ENCODE results near the gene RSPH1. TPM values are rescaled to one million over a fixed set of nuclear protein-coding genes. Genes with fewer than 3 reads are reported as not detected.

RSPH1 gene
- total and polyA plus RNA-seq, 2 of the 4 experiments (the other 2 are of a cell fraction), result not detected

DNA sequence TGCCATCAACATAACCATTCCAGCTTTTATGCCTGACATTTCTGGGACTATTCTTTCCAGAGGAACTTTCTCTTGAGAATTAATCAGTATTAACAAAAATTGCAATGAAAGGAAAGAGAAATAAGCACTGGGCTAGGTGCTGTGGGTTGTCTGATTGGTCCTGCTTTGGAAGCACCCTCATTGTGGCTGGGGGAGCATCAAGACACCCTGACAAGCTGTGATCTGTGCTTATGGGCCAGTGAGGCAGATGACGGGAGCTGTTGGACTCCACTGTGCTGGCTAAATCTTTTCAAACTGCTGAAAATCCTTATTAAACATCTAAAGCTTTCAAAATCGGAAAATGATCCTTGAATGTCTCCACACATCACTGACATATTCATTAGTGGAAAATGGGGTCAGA lies 72.3 kb downstream of the RSPH1 start:
- intact Hi-C loops (cut with micrococcal nuclease), result no loop called here

More for the DNA sequence above, 72.3 kb downstream of the RSPH1 start:
- Histone ChIP-seq H2AK5ac (ENCODE audit: low read depth, low read length) (no peak overlapping the region), H2BK120ac (ENCODE audit: low read depth, low read length) (no peak overlapping the region), H3K4me3 (ENCODE audit: insufficient read depth, low read depth, low read length) (no peak overlapping the region), H3K36me3 (ENCODE audit: control insufficient read depth, insufficient read depth, low read length) (no peaks in the 10 kb centered on the region), H2AFZ (replicated peaks; ENCODE audit: low read length, poor library complexity) (no peak overlapping the region), H3K18ac (ENCODE audit: low read depth, low read length) (no peak overlapping the region), H2BK5ac (ENCODE audit: low read depth, low read length, poor library complexity, severe bottlenecking) (no peak overlapping the region), H3K14ac (replicated peaks; ENCODE audit: low read depth, low read length) (no peak overlapping the region), H4K5ac (ENCODE audit: low read depth, low read length) (no peak overlapping the region), H2AK9ac (replicated peaks; ENCODE audit: low read depth, low read length, poor library complexity) (no peak overlapping the region), H3K79me1 (ENCODE audit: low read depth in 1 of 2, low read length in 2 of 2) (no peaks in the 10 kb centered on the region), H4K8ac (ENCODE audit: low read depth in 2 of 2, low read length in 2 of 2) (no peak overlapping the region), H3K4me1 (ENCODE audit: control insufficient read depth, insufficient read depth, low read length) (no peaks in the 10 kb centered on the region), H3K4ac (ENCODE audit: low read depth, low read length) (no peak overlapping the region), H2BK20ac (ENCODE audit: low read depth, low read length) (no peak overlapping the region), H3K56ac (ENCODE audit: extremely low read depth, insufficient read depth, low read length) (no peak overlapping the region), H3K9me1 (ENCODE audit: insufficient read depth, low read length) (no peaks in the 10 kb centered on the region), H3K9me3 (ENCODE audit: control insufficient read depth, insufficient read depth, low read length) (no peaks in the 10 kb centered on the region), H4K20me1 (ENCODE audit: insufficient read depth, low read length) (no peaks in the 10 kb centered on the region), H3K27ac (ENCODE audit: insufficient read depth, low read length) (no peak overlapping the region), H3K27me3 (ENCODE audit: control insufficient read depth, insufficient read depth, low read length) (peaks cover 18% of the 10 kb centered on the region), H3K9ac (ENCODE audit: low read depth, low read length) (no peak overlapping the region), H2BK15ac (ENCODE audit: low read depth, low read length) (no peak overlapping the region), H3K23ac (ENCODE audit: low read depth, low read length) (no peak overlapping the region), H4K91ac (ENCODE audit: insufficient read depth, low read depth, low read length) (no peak overlapping the region), H3K4me2 (ENCODE audit: low read depth, low read length) (no peak overlapping the region)
- in situ Hi-C loops (cut with MboI; ENCODE audit: low sequenced_read_pairs) (no loop called here), dilution Hi-C loops (cut with HindIII; ENCODE audit: low sequenced_read_pairs, unreplicated experiment) (no loop called here)
- BruUV-seq (replicated peaks), result no TSS peak
- no CpG with 5 or more reads among the region's 2 CpGs for WGBS, 2 experiments (ENCODE audit: extremely low coverage in 2 of 2, insufficient read length in 1 of 2)
- POLR2A ChIA-PET (ENCODE audit: unreplicated experiment), result no interaction called here
- CTCF ChIA-PET, result no interaction called here
- DNase-seq (no peak), ATAC-seq (ENCODE audit: low read depth) (no peak)
- TF ChIP-seq, protein P1, sequence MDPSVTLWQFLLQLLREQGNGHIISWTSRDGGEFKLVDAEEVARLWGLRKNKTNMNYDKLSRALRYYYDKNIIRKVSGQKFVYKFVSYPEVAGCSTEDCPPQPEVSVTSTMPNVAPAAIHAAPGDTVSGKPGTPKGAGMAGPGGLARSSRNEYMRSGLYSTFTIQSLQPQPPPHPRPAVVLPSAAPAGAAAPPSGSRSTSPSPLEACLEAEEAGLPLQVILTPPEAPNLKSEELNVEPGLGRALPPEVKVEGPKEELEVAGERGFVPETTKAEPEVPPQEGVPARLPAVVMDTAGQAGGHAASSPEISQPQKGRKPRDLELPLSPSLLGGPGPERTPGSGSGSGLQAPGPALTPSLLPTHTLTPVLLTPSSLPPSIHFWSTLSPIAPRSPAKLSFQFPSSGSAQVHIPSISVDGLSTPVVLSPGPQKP (IDR thresholded peaks at IDR 0.05; ENCODE audit: borderline replicate concordance, low read depth, low read length), result no peak
- no peak for TF ChIP-seq RFX5 (IDR thresholded peaks at IDR 0.05; ENCODE audit: low read depth, low read length)
- no peak for TF ChIP-seq CTCF (conservative IDR thresholded peaks at IDR 0.05; ENCODE audit: low read depth, low read length)
- no peak for TF ChIP-seq RCOR1 (IDR thresholded peaks at IDR 0.05; ENCODE audit: insufficient replicate concordance, low read length)
- TF ChIP-seq SMC3 (IDR thresholded peaks at IDR 0.05; ENCODE audit: low read depth, low read length), result no peak
- TF ChIP-seq FOS (IDR thresholded peaks at IDR 0.05; ENCODE audit: low read depth, low read length), result no peak
- TF ChIP-seq BHLHE40 (IDR thresholded peaks at IDR 0.05; ENCODE audit: low read depth, low read length), result no peak
- no peak for TF ChIP-seq CEBPB (IDR thresholded peaks at IDR 0.05; ENCODE audit: low read depth, low read length)

Data from IMR-90 (cell line).